Endodermal cell (in vitro differentiated cells): Measurements from ENCODE around the gene GALNT7. TPM values are rescaled to one million over a fixed set of nuclear protein-coding genes. Genes with fewer than 3 reads are reported as not detected.
A peak's percentile ranks its signal among the peaks of the same experiment; 100 is the strongest.

Experiments
- DNase-seq: peaks from one replicate; pipeline ENCODE4 v3.0.0-alpha.2; 2017
- H3K27ac ChIP-seq: 2 replicates; pipeline ENCODE4 v1.5.1; 2013; ENCODE audit warnings: mild to moderate bottlenecking, low read depth, low read length, moderate library complexity
- H3K27me3 ChIP-seq: 2 replicates; pipeline ENCODE4 v1.6.1; 2013; ENCODE audit warnings: mild to moderate bottlenecking, low read length, moderate library complexity; ENCODE audit not compliant: insufficient read depth, control insufficient read depth, poor library complexity, severe bottlenecking
- H3K36me3 ChIP-seq: 2 replicates; pipeline ENCODE4 v1.7.0; 2013; ENCODE audit warnings: mild to moderate bottlenecking, low read length, moderate library complexity; ENCODE audit not compliant: control insufficient read depth, insufficient read depth
- H3K4me1 ChIP-seq: one replicate; pipeline ENCODE4 v1.7.0; 2013; ENCODE audit warnings: low read length; ENCODE audit not compliant: control insufficient read depth, insufficient read depth
- H3K4me3 ChIP-seq: 2 replicates; pipeline ENCODE4 v1.5.1; 2013; ENCODE audit warnings: mild to moderate bottlenecking, low read length, moderate library complexity
- H3K9ac ChIP-seq: 2 replicates; pipeline ENCODE4 v1.6.1; 2013; ENCODE audit warnings: mild to moderate bottlenecking, low read length, moderate library complexity; ENCODE audit not compliant: poor library complexity, severe bottlenecking; ENCODE audit errors: extremely low read depth
- H3K9me3 ChIP-seq: 2 replicates; pipeline ENCODE4 v1.6.1; 2013; ENCODE audit warnings: mild to moderate bottlenecking, low read length, moderate library complexity; ENCODE audit not compliant: control insufficient read depth
- H3K27ac Mint-ChIP-seq: 2 replicates; pipeline ENCODE4 v1.8.0; 2020; ENCODE audit warnings: mixed read lengths
- H3K27me3 Mint-ChIP-seq: 2 replicates; pipeline ENCODE4 v1.8.0; 2021; ENCODE audit warnings: mild to moderate bottlenecking, mixed read lengths; ENCODE audit not compliant: insufficient read depth
- H3K36me3 Mint-ChIP-seq: 2 replicates; pipeline ENCODE4 v1.8.0; 2020; ENCODE audit warnings: low read depth, mixed read lengths
- H3K4me1 Mint-ChIP-seq: 2 replicates; pipeline ENCODE4 v1.8.0; 2020; ENCODE audit warnings: mixed read lengths
- H3K4me3 Mint-ChIP-seq: 2 replicates; pipeline ENCODE4 v1.8.0; 2020; ENCODE audit warnings: mild to moderate bottlenecking, moderate library complexity, mixed read lengths
- H3K9me3 Mint-ChIP-seq: 2 replicates; pipeline ENCODE4 v1.8.0; 2020; ENCODE audit warnings: mild to moderate bottlenecking, mixed read lengths
- WGBS, 2 experiments: methylation state at CpG; one replicate each; pipeline versions ENCODE4 v1.1.5 to v1.1.7; 2013; ENCODE audit warnings: missing lambda C conversion rate in 2 of 2, mixed read lengths in 1 of 2; ENCODE audit not compliant: insufficient coverage in 1 of 2, insufficient read length in 1 of 2; 5-methylcytosine and 5-hydroxymethylcytosine counted together
- total RNA-seq, 2 donors: library from RNA; stranded (reverse); fragmentation: NEBNext Ultra II Directional in 1 of 2; extraction: Animal tissue kit (Norgen Biotek cat#: 25700) in 1 of 2; gene quantifications; 2 replicates in 1 of 2; 3 replicates in 1 of 2; pipeline ENCODE4 v1.2.1, GENCODE V29; 2021
- TF ChIP-seq, protein P1 (sequence below): fragments of 200-600 bp; sonication (generic); conservative IDR thresholded peaks from 2 replicates; pipeline ENCODE4 v1.5.0; 2021; ENCODE audit warnings: antibody characterized with exemption, mild to moderate bottlenecking

GALNT7 gene
- total RNA-seq, 2 donors from 2014 or later = 66.1 to 72.1 TPM

DNA sequence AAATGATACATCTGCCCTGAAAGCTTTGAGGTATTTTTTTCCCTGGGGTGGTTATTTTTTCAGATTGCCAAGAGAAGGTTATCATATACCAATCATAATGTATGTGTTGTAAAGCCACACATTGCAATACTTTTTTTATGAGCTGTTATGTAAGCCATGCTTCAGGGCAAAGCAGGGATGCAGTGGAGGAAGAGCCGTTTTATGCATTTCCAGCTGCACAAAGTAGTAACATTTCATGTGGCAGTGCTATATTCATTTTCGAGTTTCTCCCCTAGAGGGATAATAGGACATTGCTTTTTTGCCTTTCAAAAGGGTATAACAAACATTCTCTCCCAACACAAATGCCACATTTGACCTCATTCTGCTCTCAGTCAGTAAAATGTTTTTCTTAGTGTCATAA is 68.5 kb downstream of the GALNT7 start:
- no peak overlapping the region for H3K27ac Mint-ChIP-seq
- TF ChIP-seq, protein P1, sequence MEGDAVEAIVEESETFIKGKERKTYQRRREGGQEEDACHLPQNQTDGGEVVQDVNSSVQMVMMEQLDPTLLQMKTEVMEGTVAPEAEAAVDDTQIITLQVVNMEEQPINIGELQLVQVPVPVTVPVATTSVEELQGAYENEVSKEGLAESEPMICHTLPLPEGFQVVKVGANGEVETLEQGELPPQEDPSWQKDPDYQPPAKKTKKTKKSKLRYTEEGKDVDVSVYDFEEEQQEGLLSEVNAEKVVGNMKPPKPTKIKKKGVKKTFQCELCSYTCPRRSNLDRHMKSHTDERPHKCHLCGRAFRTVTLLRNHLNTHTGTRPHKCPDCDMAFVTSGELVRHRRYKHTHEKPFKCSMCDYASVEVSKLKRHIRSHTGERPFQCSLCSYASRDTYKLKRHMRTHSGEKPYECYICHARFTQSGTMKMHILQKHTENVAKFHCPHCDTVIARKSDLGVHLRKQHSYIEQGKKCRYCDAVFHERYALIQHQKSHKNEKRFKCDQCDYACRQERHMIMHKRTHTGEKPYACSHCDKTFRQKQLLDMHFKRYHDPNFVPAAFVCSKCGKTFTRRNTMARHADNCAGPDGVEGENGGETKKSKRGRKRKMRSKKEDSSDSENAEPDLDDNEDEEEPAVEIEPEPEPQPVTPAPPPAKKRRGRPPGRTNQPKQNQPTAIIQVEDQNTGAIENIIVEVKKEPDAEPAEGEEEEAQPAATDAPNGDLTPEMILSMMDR = peak; percentile 32
- WGBS, 2 experiments = 80 to 92% methylated on average over 1 to 2 of the region's 2 CpGs
- H3K27ac ChIP-seq = no peak overlapping the region
- peaks cover 4% of the 10 kb centered on the region for H3K4me1 ChIP-seq
- H3K27me3 Mint-ChIP-seq = no peaks in the 10 kb centered on the region
- peaks cover 15% of the 10 kb centered on the region for H3K4me1 Mint-ChIP-seq
- H3K9ac ChIP-seq = no peak overlapping the region
- no peaks in the 10 kb centered on the region for H3K36me3 Mint-ChIP-seq
- no peak overlapping the region for H3K4me3 ChIP-seq
- H3K4me3 Mint-ChIP-seq = no peak overlapping the region
- H3K27me3 ChIP-seq = no peaks in the 10 kb centered on the region
- no peaks in the 10 kb centered on the region for H3K9me3 ChIP-seq
- H3K36me3 ChIP-seq = peaks cover 2% of the 10 kb centered on the region
- no peak for DNase-seq
- H3K9me3 Mint-ChIP-seq = no peaks in the 10 kb centered on the region

DNA sequence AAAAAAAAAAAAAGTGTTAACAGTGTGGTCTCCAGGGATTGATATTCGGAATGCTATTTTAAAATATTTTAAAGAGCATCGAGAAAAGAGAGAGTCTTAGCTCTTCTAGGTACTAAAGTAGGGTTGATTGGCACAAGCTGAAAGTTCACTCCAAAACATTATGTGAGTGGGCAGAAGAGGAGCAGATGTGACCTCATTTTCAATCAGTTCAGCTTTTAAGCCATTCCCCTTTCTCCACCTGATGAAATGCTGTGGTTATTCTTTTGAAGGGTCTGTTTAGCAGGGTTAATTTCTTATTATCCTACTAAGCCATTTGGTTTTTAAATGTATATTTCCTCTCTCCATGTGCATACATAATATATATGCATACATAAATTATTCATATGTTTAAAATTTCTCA is 69.2 kb downstream of the GALNT7 start:
- Histone ChIP-seq H3K27me3 (no peaks in the 10 kb centered on the region), H3K9me3 (no peaks in the 10 kb centered on the region), H3K27ac (no peak overlapping the region), H3K4me1 (peaks cover 10% of the 10 kb centered on the region), H3K4me3 (no peak overlapping the region), H3K36me3 (peaks cover 2% of the 10 kb centered on the region), H3K9ac (no peak overlapping the region)
- TF ChIP-seq, protein P1 = no peak
- WGBS, 2 experiments = 84 to 86% methylated on average over 2 of the region's 2 CpGs
- Mint-ChIP-seq H3K27me3 (no peaks in the 10 kb centered on the region), H3K4me3 (no peak overlapping the region), H3K27ac (no peak overlapping the region), H3K4me1 (peaks cover 20% of the 10 kb centered on the region), H3K9me3 (no peaks in the 10 kb centered on the region), H3K36me3 (no peaks in the 10 kb centered on the region)
- DNase-seq = no peak

DNA sequence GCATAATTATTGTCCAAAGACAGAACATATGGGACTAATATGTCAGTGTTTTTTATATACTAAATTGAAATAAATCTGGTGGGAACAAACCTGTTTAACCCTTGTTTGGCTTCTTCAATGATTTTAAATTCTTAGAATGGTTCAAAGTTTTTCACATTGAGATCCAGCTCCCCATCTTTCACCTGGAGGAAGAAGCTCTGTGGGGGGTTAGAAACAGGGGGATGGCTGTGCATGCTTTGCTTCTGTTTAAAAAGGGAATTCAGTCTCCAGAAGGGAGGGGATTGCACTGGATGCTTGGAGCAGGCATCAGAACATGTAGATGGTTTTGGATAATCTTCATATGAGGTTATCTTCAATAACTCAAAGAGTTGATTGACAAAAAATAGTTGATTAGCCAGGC is 72.1 kb downstream of the GALNT7 start:
- Histone ChIP-seq H3K27ac (no peak overlapping the region), H3K9ac (no peak overlapping the region), H3K36me3 (no peaks in the 10 kb centered on the region), H3K4me1 (peaks cover 11% of the 10 kb centered on the region), H3K27me3 (no peaks in the 10 kb centered on the region), H3K4me3 (no peak overlapping the region), H3K9me3 (no peaks in the 10 kb centered on the region)
- Mint-ChIP-seq H3K4me3 (no peak overlapping the region), H3K36me3 (no peaks in the 10 kb centered on the region), H3K27me3 (no peaks in the 10 kb centered on the region), H3K9me3 (no peaks in the 10 kb centered on the region), H3K4me1 (peaks cover 39% of the 10 kb centered on the region), H3K27ac (no peak overlapping the region)
- TF ChIP-seq, protein P1 = no peak
- DNase-seq = no peak
